RCC 7860 (cell line): Measurements from ENCODE around the gene DGKK.

Experiments used
- DNase-seq: peaks from one replicate; pipeline ENCODE4 v3.0.0-alpha.2; 2015; ENCODE audit warnings: low spot score
- FAIRE-seq: peaks from 2 replicates; lab custom pipeline; 2012; peaks lifted over from hg19 to GRCh38; lab: Jason Lieb, UNC

The DGKK gene, protein sequence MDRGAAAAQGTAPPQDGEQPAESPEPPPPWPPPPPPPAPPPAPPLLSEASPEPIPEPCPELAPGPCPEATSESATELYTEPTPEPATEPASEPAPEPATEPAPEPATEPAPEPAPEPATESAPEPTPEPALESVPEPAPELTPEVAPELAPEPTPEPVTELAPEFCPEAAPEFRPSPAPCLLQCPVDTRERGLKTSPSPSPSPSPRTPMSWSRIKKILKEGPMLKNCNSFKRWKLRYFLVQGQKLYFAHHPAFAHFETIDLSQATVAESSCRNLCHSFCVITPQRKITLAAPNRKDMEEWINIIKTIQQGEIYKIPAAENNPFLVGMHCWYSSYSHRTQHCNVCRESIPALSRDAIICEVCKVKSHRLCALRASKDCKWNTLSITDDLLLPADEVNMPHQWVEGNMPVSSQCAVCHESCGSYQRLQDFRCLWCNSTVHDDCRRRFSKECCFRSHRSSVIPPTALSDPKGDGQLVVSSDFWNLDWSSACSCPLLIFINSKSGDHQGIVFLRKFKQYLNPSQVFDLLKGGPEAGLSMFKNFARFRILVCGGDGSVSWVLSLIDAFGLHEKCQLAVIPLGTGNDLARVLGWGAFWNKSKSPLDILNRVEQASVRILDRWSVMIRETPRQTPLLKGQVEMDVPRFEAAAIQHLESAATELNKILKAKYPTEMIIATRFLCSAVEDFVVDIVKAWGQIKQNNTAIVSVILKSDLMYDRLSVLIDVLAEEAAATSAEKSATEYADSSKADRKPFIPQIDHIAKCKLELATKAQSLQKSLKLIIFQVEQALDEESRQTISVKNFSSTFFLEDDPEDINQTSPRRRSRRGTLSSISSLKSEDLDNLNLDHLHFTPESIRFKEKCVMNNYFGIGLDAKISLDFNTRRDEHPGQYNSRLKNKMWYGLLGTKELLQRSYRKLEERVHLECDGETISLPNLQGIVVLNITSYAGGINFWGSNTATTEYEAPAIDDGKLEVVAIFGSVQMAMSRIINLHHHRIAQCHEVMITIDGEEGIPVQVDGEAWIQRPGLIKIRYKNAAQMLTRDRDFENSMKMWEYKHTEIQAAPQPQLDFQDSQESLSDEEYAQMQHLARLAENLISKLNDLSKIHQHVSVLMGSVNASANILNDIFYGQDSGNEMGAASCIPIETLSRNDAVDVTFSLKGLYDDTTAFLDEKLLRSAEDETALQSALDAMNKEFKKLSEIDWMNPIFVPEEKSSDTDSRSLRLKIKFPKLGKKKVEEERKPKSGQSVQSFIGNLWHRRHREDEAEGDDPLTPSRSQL

GRCh38 chrX:50470103-50471031, at the start of gene DGKK:
Gene DGKK, minus strand, starts transcription at chrX:50470825. Its CDS starts 147 bp downstream, at chrX:50470678.
- FAIRE-seq (no peak), DNase-seq (no peak)

DNA sequence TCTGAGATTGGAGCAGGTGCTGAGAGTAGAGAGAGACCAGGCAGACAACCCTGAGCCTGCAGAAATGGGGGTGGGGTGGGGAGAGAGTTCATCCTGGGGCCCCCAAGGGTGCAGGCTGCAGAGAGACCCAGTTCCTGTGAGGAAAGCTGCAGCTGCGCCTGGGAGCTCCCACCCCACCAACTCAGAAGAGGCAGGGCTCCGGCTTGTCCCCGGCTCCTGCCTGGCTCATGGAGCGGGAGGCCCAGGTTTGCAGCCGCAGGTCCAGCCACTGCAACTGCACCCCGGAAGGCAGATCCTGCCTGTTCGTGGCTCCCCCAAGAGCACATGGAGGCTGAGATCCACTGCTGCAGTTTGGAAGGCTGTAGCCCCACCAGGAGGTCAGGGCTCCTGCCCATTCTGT, 44.2 kb upstream of the DGKK start:
- no peak for DNase-seq
- no peak for FAIRE-seq

- no peak for DNase-seq
- FAIRE-seq = no peak
Measured at GRCh38 chrX:50497114-50497513, 26.5 kb upstream of the DGKK start.

DNA sequence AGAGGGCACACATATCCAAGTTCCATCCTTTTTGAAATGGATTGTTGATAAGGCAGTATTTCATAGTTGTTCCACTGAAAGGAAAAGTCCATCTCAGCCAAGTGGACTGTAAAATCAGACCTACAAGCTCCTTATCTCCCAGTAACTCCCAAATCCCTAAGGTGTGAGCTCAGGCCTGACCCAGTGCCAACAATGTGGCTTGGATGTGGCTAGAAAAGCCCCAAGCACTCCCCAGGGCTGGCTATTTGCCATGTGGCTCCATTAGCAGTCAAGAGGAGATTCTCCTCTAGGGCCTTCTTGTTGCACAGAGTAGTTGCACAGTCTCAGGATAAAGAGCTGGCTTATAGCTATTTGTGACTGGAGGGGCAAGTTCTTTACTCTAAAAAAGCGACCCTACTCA, 25.0 kb upstream of the DGKK start:
- FAIRE-seq = no peak
- no peak for DNase-seq

DNA sequence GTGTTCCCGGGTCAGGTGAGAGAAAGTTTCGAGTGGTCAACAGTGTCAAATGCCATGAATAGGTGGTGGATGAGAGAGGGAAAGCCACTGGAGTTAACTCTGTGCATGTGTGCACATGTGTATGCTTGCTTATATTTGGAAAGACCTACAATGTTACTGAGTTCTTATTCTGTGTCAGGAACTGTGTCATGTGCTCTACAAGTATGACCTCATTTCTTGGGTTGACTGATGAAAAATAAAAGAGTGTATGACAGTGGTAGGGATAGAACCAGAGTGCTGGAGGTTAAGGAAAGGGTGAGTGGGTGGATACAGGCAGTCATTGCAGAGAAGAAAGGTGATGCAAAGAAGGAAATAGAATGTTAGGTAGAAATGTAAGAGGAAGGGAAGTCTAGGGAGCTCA, 22.1 kb upstream of the DGKK start:
- FAIRE-seq (no peak), DNase-seq (no peak)

DNA sequence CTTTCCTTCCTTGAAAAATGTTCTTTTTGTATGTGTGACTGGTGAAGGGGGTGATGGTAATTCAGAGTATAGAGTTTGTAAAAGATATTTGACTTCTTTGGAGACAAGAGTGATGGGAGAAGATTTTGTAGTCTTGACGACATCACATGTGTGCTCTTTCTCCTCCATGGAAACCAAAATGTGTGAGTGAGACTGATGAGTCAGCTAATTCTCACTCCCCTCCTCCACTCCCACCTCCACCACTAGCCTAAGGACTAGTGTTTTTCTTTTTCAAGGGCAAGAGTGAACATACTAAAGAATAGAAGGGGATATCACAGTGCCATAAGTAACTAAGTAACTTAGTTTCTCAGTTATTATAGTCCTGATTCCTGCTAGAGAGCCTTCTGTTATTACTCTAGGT, 14.0 kb upstream of the DGKK start:
- DNase-seq (no peak), FAIRE-seq (no peak)

GRCh38 chrX:50483283-50483682, 12.7 kb upstream of the DGKK start:
- DNase-seq (no peak), FAIRE-seq (no peak)

DNA sequence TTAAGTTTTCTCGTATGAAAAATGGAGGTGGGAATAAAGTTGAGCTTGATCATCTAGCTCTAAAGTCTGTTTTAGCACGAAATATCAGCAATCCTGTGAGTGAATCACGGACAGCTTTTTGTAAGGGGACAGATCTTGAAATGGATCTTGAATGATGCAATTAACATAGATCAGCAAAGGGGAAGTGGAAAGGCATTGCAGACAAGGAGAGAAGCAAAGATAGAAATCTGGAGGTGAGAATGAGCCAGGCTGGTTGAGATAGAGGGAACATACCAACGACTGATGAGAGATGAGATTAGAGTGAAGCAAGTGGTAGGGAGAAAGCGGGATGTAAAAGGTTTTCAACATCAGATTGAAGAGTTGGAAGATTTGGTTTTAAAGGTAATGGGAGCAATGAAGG, 4.6 kb upstream of the DGKK start:
- DNase-seq (no peak), FAIRE-seq (no peak)

- FAIRE-seq = no peak
Measured at GRCh38 chrX:50471390-50471789, 765 bp upstream of the DGKK start.

DNA sequence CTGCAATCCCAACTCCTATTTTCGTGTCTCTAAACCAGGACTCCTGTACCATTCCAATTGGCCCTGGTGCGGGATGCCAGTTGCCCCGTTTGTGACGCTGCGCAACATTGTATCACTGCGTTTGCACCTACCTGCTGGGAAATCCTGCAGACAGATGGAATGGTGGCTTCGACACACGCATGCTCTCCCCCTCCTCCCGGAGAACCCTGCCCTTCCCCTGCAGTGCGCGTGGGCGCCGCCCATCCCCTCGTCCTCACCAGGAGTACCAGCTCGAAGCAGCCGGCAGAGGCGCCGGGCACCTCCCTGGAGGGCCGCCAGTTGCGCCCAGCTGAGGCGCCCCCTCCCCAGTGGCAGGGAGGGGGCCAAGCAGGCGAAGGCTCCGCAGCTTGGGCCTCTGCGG, 1.4 kb downstream of the DGKK start:
- no peak for FAIRE-seq
- no peak for DNase-seq

More at GRCh38 chrX:50471390-50471789, 765 bp upstream of the DGKK start:
- no peak for DNase-seq

GRCh38 chrX:50459615-50460014, 11.0 kb downstream of the DGKK start:
- FAIRE-seq = no peak
- no peak for DNase-seq

- FAIRE-seq (no peak), DNase-seq (no peak)
Measured at GRCh38 chrX:50458483-50458882, 12.1 kb downstream of the DGKK start.

GRCh38 chrX:50456712-50457484, 13.7 kb downstream of the DGKK start:
- no peak for FAIRE-seq
- DNase-seq = no peak

- DNase-seq = no peak
- FAIRE-seq = no peak
Measured at GRCh38 chrX:50452782-50453181, 17.8 kb downstream of the DGKK start.

DNA sequence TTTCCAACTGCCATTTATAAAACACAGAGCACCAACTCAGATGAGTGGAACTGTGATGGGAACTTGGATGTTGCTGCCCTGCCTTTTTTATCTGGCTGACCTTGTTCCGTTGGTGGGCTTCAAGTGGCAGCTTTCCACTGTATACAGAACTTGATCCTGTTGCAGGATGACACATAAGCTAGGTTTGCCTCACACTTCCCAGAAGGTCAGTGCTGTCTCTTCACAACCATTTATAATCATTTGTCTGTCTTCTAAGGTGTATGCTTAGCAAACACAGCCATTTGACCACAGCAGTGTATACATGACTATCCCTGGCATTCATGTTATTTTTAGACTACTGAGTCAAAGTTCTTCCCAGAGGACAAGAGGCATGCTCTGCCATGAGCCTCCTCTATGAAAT, 20.3 kb downstream of the DGKK start:
- FAIRE-seq (no peak), DNase-seq (no peak)

GRCh38 chrX:50448565-50448964, 22.1 kb downstream of the DGKK start:
- FAIRE-seq = peak; percentile 41

DNA sequence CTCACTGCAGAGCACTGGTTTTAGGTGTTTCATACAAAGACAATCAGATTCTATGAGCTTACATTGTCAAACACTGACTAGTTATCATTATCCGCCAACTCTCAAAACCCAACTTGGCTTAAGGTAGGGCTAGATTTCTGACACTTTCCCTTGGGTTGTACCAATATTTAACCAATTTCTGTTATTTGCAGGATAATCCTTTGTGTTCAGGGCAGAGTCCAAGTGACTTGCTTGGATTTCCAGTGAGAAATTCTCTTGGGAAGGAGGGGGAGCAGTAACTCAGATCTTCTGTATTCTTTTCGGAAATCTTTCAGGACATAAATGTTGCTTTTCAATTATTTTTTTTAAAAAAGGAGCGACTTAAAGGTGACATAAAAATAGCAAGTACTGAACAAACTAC, 23.1 kb downstream of the DGKK start:
- no peak for DNase-seq
- FAIRE-seq = no peak

More at GRCh38 chrX:50448565-50448964, 22.1 kb downstream of the DGKK start:
- DNase-seq = peak; percentile 37

- FAIRE-seq (no peak), DNase-seq (no peak)
Measured at GRCh38 chrX:50442426-50443116, 28.1 kb downstream of the DGKK start.

- DNase-seq (no peak), FAIRE-seq (no peak)
Measured at GRCh38 chrX:50436797-50437196, 33.8 kb downstream of the DGKK start.
